HEK293 (cell line): ENCODE data around the gene IQCE.

Experiments
- MYNN ChIP-seq: fragments of 450-650 bp; formaldehyde crosslinking; IDR thresholded peaks from 2 replicates; pipeline ENCODE4 v1.5.1; 2016; ENCODE audit warnings: missing biosample characterization, missing genetic modification characterization, borderline replicate concordance
- RBAK ChIP-seq: fragments of 450-650 bp; formaldehyde crosslinking; IDR thresholded peaks from 2 replicates; pipeline ENCODE4 v1.5.1; 2016; ENCODE audit warnings: missing biosample characterization, missing genetic modification characterization
- TRIM28 ChIP-seq: IDR thresholded peaks from 2 replicates; pipeline ENCODE4 v1.6.1; 2011; ENCODE audit warnings: low read length, control low read depth, borderline replicate concordance
- ZBTB48 ChIP-seq: fragments of 450-650 bp; formaldehyde crosslinking; IDR thresholded peaks from 2 replicates; pipeline ENCODE4 v1.5.1; 2016; ENCODE audit warnings: missing biosample characterization, missing genetic modification characterization
- ZBTB7A ChIP-seq: fragments of 450-650 bp; formaldehyde crosslinking; IDR thresholded peaks from 2 replicates; pipeline ENCODE4 v1.5.1; 2016; ENCODE audit warnings: low read depth, missing biosample characterization, missing genetic modification characterization
- ZFP37 ChIP-seq: fragments of 450-650 bp; formaldehyde crosslinking; IDR thresholded peaks from 2 replicates; pipeline ENCODE4 v1.5.1; 2016; ENCODE audit warnings: missing biosample characterization, missing genetic modification characterization
- ZNF23 ChIP-seq: fragments of 450-650 bp; formaldehyde crosslinking; IDR thresholded peaks from 2 replicates; pipeline ENCODE4 v1.5.1; 2016; ENCODE audit warnings: missing biosample characterization, missing genetic modification characterization, borderline replicate concordance
- ZNF24 ChIP-seq: fragments of 450-650 bp; formaldehyde crosslinking; IDR thresholded peaks from 2 replicates; pipeline ENCODE4 v1.5.1; 2016; ENCODE audit warnings: missing biosample characterization, missing genetic modification characterization
- TF ChIP-seq, protein P1 (sequence below): fragments of 450-650 bp; formaldehyde crosslinking; IDR thresholded peaks from 2 replicates; pipeline ENCODE4 v1.5.1; 2016; ENCODE audit warnings: missing biosample characterization, missing genetic modification characterization
- TF ChIP-seq, protein P2 (sequence below): fragments of 450-650 bp; formaldehyde crosslinking; IDR thresholded peaks from 2 replicates; pipeline ENCODE4 v1.5.1; 2016; ENCODE audit warnings: missing biosample characterization, missing genetic modification characterization, borderline replicate concordance
- TF ChIP-seq, protein P3 (sequence below): fragments of 450-650 bp; formaldehyde crosslinking; IDR thresholded peaks from 2 replicates; pipeline ENCODE4 v1.5.1; 2016; ENCODE audit warnings: missing biosample characterization, missing genetic modification characterization
- TF ChIP-seq, protein P4 (sequence below): fragments of 450-650 bp; formaldehyde crosslinking; IDR thresholded peaks from 2 replicates; pipeline ENCODE4 v1.5.1; 2016; ENCODE audit warnings: missing biosample characterization, missing genetic modification characterization
- TF ChIP-seq, protein P5 (sequence below): fragments of 450-650 bp; formaldehyde crosslinking; IDR thresholded peaks from 2 replicates; pipeline ENCODE4 v1.5.1; 2016; ENCODE audit warnings: missing biosample characterization, missing genetic modification characterization, low read depth

DNA sequence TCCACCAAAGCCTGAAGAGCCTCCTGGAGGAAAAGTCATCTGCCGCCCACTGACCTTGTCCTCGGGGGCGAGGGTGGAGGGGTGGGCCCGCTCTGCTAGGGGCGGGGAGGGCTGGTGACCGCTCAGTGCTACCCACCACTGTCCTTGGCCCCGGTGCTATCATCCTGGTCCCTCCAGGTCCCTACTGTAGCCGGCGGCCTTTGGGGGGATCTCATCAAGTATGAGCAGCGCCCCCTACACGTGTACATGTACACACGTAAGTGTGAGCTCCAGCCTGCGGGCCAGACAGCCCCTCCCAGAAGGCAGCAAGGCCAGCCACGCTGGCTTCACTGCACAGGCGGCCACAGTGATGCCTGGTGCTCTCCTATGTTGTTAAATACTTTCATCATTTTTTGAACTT is 92.6 kb downstream of the IQCE start:
- TF ChIP-seq, protein P1, sequence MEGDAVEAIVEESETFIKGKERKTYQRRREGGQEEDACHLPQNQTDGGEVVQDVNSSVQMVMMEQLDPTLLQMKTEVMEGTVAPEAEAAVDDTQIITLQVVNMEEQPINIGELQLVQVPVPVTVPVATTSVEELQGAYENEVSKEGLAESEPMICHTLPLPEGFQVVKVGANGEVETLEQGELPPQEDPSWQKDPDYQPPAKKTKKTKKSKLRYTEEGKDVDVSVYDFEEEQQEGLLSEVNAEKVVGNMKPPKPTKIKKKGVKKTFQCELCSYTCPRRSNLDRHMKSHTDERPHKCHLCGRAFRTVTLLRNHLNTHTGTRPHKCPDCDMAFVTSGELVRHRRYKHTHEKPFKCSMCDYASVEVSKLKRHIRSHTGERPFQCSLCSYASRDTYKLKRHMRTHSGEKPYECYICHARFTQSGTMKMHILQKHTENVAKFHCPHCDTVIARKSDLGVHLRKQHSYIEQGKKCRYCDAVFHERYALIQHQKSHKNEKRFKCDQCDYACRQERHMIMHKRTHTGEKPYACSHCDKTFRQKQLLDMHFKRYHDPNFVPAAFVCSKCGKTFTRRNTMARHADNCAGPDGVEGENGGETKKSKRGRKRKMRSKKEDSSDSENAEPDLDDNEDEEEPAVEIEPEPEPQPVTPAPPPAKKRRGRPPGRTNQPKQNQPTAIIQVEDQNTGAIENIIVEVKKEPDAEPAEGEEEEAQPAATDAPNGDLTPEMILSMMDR (tag by site-specific recombination) = no peak
- no peak for TF ChIP-seq RBAK (tag by site-specific recombination)
- TF ChIP-seq, protein P2, sequence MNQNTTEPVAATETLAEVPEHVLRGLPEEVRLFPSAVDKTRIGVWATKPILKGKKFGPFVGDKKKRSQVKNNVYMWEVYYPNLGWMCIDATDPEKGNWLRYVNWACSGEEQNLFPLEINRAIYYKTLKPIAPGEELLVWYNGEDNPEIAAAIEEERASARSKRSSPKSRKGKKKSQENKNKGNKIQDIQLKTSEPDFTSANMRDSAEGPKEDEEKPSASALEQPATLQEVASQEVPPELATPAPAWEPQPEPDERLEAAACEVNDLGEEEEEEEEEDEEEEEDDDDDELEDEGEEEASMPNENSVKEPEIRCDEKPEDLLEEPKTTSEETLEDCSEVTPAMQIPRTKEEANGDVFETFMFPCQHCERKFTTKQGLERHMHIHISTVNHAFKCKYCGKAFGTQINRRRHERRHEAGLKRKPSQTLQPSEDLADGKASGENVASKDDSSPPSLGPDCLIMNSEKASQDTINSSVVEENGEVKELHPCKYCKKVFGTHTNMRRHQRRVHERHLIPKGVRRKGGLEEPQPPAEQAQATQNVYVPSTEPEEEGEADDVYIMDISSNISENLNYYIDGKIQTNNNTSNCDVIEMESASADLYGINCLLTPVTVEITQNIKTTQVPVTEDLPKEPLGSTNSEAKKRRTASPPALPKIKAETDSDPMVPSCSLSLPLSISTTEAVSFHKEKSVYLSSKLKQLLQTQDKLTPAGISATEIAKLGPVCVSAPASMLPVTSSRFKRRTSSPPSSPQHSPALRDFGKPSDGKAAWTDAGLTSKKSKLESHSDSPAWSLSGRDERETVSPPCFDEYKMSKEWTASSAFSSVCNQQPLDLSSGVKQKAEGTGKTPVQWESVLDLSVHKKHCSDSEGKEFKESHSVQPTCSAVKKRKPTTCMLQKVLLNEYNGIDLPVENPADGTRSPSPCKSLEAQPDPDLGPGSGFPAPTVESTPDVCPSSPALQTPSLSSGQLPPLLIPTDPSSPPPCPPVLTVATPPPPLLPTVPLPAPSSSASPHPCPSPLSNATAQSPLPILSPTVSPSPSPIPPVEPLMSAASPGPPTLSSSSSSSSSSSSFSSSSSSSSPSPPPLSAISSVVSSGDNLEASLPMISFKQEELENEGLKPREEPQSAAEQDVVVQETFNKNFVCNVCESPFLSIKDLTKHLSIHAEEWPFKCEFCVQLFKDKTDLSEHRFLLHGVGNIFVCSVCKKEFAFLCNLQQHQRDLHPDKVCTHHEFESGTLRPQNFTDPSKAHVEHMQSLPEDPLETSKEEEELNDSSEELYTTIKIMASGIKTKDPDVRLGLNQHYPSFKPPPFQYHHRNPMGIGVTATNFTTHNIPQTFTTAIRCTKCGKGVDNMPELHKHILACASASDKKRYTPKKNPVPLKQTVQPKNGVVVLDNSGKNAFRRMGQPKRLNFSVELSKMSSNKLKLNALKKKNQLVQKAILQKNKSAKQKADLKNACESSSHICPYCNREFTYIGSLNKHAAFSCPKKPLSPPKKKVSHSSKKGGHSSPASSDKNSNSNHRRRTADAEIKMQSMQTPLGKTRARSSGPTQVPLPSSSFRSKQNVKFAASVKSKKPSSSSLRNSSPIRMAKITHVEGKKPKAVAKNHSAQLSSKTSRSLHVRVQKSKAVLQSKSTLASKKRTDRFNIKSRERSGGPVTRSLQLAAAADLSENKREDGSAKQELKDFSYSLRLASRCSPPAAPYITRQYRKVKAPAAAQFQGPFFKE (tag by site-specific recombination) = no peak
- TF ChIP-seq, protein P3, sequence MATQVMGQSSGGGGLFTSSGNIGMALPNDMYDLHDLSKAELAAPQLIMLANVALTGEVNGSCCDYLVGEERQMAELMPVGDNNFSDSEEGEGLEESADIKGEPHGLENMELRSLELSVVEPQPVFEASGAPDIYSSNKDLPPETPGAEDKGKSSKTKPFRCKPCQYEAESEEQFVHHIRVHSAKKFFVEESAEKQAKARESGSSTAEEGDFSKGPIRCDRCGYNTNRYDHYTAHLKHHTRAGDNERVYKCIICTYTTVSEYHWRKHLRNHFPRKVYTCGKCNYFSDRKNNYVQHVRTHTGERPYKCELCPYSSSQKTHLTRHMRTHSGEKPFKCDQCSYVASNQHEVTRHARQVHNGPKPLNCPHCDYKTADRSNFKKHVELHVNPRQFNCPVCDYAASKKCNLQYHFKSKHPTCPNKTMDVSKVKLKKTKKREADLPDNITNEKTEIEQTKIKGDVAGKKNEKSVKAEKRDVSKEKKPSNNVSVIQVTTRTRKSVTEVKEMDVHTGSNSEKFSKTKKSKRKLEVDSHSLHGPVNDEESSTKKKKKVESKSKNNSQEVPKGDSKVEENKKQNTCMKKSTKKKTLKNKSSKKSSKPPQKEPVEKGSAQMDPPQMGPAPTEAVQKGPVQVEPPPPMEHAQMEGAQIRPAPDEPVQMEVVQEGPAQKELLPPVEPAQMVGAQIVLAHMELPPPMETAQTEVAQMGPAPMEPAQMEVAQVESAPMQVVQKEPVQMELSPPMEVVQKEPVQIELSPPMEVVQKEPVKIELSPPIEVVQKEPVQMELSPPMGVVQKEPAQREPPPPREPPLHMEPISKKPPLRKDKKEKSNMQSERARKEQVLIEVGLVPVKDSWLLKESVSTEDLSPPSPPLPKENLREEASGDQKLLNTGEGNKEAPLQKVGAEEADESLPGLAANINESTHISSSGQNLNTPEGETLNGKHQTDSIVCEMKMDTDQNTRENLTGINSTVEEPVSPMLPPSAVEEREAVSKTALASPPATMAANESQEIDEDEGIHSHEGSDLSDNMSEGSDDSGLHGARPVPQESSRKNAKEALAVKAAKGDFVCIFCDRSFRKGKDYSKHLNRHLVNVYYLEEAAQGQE (tag by site-specific recombination) = no peak
- TF ChIP-seq, protein P4, sequence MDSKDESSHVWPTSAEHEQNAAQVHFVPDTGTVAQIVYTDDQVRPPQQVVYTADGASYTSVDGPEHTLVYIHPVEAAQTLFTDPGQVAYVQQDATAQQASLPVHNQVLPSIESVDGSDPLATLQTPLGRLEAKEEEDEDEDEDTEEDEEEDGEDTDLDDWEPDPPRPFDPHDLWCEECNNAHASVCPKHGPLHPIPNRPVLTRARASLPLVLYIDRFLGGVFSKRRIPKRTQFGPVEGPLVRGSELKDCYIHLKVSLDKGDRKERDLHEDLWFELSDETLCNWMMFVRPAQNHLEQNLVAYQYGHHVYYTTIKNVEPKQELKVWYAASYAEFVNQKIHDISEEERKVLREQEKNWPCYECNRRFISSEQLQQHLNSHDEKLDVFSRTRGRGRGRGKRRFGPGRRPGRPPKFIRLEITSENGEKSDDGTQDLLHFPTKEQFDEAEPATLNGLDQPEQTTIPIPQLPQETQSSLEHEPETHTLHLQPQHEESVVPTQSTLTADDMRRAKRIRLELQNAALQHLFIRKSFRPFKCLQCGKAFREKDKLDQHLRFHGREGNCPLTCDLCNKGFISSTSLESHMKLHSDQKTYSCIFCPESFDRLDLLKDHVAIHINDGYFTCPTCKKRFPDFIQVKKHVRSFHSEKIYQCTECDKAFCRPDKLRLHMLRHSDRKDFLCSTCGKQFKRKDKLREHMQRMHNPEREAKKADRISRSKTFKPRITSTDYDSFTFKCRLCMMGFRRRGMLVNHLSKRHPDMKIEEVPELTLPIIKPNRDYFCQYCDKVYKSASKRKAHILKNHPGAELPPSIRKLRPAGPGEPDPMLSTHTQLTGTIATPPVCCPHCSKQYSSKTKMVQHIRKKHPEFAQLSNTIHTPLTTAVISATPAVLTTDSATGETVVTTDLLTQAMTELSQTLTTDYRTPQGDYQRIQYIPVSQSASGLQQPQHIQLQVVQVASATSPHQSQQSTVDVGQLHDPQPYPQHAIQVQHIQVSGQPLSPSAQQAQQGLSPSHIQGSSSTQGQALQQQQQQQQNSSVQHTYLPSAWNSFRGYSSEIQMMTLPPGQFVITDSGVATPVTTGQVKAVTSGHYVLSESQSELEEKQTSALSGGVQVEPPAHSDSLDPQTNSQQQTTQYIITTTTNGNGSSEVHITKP (tag by site-specific recombination) = no peak
- no peak for TF ChIP-seq MYNN (tag by site-specific recombination)
- TF ChIP-seq, protein P5, sequence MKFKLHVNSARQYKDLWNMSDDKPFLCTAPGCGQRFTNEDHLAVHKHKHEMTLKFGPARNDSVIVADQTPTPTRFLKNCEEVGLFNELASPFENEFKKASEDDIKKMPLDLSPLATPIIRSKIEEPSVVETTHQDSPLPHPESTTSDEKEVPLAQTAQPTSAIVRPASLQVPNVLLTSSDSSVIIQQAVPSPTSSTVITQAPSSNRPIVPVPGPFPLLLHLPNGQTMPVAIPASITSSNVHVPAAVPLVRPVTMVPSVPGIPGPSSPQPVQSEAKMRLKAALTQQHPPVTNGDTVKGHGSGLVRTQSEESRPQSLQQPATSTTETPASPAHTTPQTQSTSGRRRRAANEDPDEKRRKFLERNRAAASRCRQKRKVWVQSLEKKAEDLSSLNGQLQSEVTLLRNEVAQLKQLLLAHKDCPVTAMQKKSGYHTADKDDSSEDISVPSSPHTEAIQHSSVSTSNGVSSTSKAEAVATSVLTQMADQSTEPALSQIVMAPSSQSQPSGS (tag by site-specific recombination) = no peak
- TF ChIP-seq ZBTB48 (tag by site-specific recombination) = no peak
- no peak for TF ChIP-seq ZBTB7A (tag by site-specific recombination)
- no peak for TF ChIP-seq ZFP37
- TF ChIP-seq ZNF24 (tag by site-specific recombination) = no peak
- TF ChIP-seq ZNF23 (tag by site-specific recombination) = no peak
- no peak for TF ChIP-seq TRIM28
